Common myeloid progenitor, CD34-positive (primary cell): ENCODE measurements around the gene PLPP7.

Source experiments
- CTCF ChIA-PET: fragments of 350-600 bp; sonication (Branson Sonifier 250); formaldehyde crosslinking; loops from one replicate; lab custom pipeline; 2021; ENCODE audit warnings: antibody characterized with exemption; lab: Charles Lee
- POLR2A ChIA-PET: fragments of 350-600 bp; sonication (Branson Sonifier 250); formaldehyde crosslinking; loops from one replicate; lab custom pipeline; 2021; ENCODE audit warnings: antibody characterized with exemption; lab: Charles Lee
- DNase-seq, 3 donors: peaks; one replicate each; pipeline versions ENCODE4 v3.0.0 to v3.0.0-alpha.2; 2013
- H3K27ac ChIP-seq, 2 experiments: 1 replicate in 1 of 2; 2 replicates in 1 of 2; pipeline ENCODE4 v1.7.0; 2013; ENCODE audit warnings: inconsistent platforms in 2 of 2, low read length in 2 of 2, mild to moderate bottlenecking in 2 of 2, low read depth in 1 of 2, moderate library complexity in 1 of 2; ENCODE audit not compliant: severe bottlenecking in 2 of 2, insufficient read depth in 1 of 2, poor library complexity in 1 of 2
- H3K27me3 ChIP-seq, 5 experiments: replicated peaks in 2 of 5; 1 replicate in 3 of 5; 2 replicates in 2 of 5; pipeline versions ENCODE4 v1.6.1 to v1.7.0; 2013; ENCODE audit warnings: low read length in 4 of 5, mild to moderate bottlenecking in 2 of 5, moderate library complexity in 2 of 5, inconsistent platforms in 1 of 5; ENCODE audit not compliant: insufficient read depth in 5 of 5, control insufficient read depth in 4 of 5
- H3K36me3 ChIP-seq, 4 experiments: 1 replicate in 2 of 4; 2 replicates in 2 of 4; pipeline versions ENCODE4 v1.6.1 to v1.7.0; 2013; ENCODE audit warnings: low read length in 3 of 4, control low read depth in 1 of 4, mild to moderate bottlenecking in 1 of 4; ENCODE audit not compliant: control insufficient read depth in 4 of 4, insufficient read depth in 4 of 4
- H3K4me1 ChIP-seq, 4 experiments: 1 replicate in 3 of 4; 2 replicates in 1 of 4; pipeline versions ENCODE4 v1.6.1 to v1.7.1; 2013; ENCODE audit warnings: low read length in 3 of 4, mild to moderate bottlenecking in 3 of 4, control low read depth in 1 of 4, inconsistent platforms in 1 of 4, moderate library complexity in 1 of 4; ENCODE audit not compliant: control insufficient read depth in 4 of 4, insufficient read depth in 4 of 4; ENCODE audit errors: control extremely low read depth in 1 of 4
- H3K4me3 ChIP-seq, 7 experiments: 1 replicate in 4 of 7; 2 replicates in 3 of 7; pipeline versions ENCODE4 v1.5.1 to v1.7.0; 2013; ENCODE audit warnings: mild to moderate bottlenecking in 7 of 7, low read length in 6 of 7, moderate library complexity in 6 of 7, inconsistent platforms in 2 of 7, low read depth in 2 of 7, control low read depth in 1 of 7; ENCODE audit not compliant: insufficient read depth in 4 of 7, control insufficient read depth in 1 of 7; ENCODE audit errors: extremely low read depth in 1 of 7
- H3K9me3 ChIP-seq, 5 experiments: 1 replicate in 4 of 5; 2 replicates in 1 of 5; pipeline versions ENCODE4 v1.6.1 to v1.7.1; 2013; ENCODE audit warnings: low read length in 4 of 5, mild to moderate bottlenecking in 2 of 5, inconsistent platforms in 1 of 5, low read depth in 1 of 5, moderate library complexity in 1 of 5; ENCODE audit not compliant: control insufficient read depth in 4 of 5, insufficient read depth in 2 of 5; ENCODE audit errors: control extremely low read depth in 1 of 5
- WGBS: methylation state at CpG from one replicate; pipeline ENCODE4 v1.1.5; 2013; ENCODE audit not compliant: insufficient coverage; 5-methylcytosine and 5-hydroxymethylcytosine counted together

The PLPP7 gene

DNA sequence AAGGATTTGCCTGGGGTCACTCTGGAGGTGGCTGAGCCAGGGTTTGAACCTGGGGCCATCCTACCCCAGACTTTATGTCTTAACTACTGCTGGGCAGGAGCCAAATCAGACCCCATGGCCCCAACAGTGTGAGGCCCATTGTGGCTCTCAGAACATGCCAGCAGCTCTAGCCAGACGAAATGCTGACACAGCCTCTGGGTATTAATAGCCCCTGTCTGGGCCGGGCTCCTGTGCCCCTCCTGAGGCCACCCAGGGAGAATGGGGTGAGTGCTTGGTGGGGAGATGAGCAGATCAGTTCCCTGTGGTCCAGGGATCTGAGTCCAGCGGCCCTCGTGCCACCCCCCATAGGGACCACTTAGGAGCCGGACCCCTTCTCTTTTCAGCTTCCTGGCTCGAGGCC is 2.2 kb upstream of the PLPP7 start:
- Histone ChIP-seq H3K4me1 (peaks cover 0 to 25% (median 14%) of the 10 kb centered on the region in 4 experiments), H3K4me3 (no peak overlapping the region), H3K36me3 (no peaks in the 10 kb centered on the region), H3K27me3 (peaks cover 0 to 8% (median under 1%) of the 10 kb centered on the region in 5 experiments), H3K27ac (no peak overlapping the region), H3K9me3 (no peaks in the 10 kb centered on the region)
- 100% methylated on average over 5 of the region's 6 CpGs for WGBS
- CTCF ChIA-PET = interaction anchor here (0.7 to 1.0 kb wide), 2 partner anchors 13 to 49 kb away, joined by 3 read pairs; no protein-coding TSS in a partner anchor
- POLR2A ChIA-PET = no interaction called here
- DNase-seq = no peak

DNA sequence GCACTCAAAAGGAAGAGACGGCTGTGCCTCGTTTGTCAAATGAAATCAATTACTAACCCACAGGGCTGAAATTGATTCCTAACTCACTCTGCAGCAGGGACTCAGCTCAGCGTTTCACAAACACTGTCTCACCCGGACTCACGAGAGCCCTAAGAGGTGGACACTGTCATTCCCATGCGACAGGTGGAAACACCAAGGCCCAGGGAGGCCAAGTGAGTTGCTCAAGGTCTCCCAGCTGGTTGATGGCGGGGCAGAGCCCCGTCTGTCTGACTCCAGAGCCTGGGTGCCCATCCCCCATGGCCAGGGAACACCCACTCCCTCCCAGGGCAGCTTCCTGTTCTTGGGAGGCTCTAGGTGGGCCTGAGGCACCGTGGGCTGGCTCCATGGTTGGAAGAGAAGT is 1.3 kb upstream of the PLPP7 start:
- Histone ChIP-seq H3K4me1 (peaks cover 0 to 17% (median 7%) of the 10 kb centered on the region in 4 experiments), H3K36me3 (no peaks in the 10 kb centered on the region), H3K27me3 (peaks cover 0 to 3% (median 0%) of the 10 kb centered on the region in 5 experiments), H3K4me3 (no peak overlapping the region), H3K27ac (no peak overlapping the region), H3K9me3 (no peaks in the 10 kb centered on the region)
- CTCF ChIA-PET = interaction anchor here (1.0 to 1.6 kb wide), 3 partner anchors 48 to 463 kb away, joined by 3 to 4 read pairs (median 3); no protein-coding TSS in a partner anchor
- no peak for DNase-seq
- POLR2A ChIA-PET = interaction anchor here (1.1 kb wide), 1 partner anchor 8 kb away, joined by 4 read pairs; no protein-coding TSS in a partner anchor
- WGBS = 83% methylated on average over 8 of the region's 9 CpGs

DNA sequence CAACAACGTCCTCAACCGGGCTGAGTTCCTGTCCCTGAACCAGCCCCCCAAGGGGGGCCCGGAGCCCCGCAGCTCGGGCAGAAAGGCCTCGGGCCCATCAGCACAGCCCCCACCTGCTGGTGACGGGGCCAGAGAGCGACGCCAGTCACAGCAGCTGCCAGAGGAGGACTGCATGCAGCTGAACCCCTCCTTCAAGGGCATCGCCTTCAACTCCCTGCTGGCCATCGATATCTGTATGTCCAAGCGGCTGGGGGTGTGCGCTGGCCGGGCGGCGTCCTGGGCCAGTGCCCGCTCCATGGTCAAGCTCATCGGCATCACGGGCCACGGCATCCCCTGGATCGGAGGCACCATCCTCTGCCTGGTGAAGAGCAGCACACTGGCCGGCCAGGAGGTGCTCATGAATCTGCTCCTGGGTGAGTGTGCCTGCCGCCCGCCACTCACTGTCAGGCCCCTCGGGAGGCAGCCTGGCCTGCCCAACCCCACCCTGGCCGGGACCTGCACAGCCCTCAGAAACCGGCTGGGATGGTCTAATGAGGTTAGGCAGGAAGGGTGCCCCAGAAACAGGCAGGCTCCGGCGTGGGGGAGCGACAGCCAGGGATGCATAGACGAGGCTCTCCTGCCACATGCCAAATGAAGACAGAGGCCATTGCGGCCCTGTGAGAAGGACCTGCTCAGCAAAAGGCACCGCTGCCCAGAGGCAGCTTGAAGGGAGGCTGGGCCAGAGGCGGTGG is 678 bp downstream of the PLPP7 start:
- no peak for DNase-seq
- WGBS = 81% methylated on average over 32 of the region's 34 CpGs
- H3K4me1 ChIP-seq = peaks cover 0 to 17% (median 7%) of the 10 kb centered on the region in 4 experiments
- H3K9me3 ChIP-seq = no peaks in the 10 kb centered on the region
- no peaks in the 10 kb centered on the region for H3K36me3 ChIP-seq
- peak overlapping the region in 3 of 7 experiments; percentile 24 to 64 (median 36) for H3K4me3 ChIP-seq
- H3K27ac ChIP-seq = no peak overlapping the region
- POLR2A ChIA-PET = interaction anchor here (0.6 kb wide), 1 partner anchor 850 kb away, joined by 3 read pairs; no protein-coding TSS in a partner anchor
- H3K27me3 ChIP-seq = no peaks in the 10 kb centered on the region
- CTCF ChIA-PET = interaction anchor here (1.1 kb wide), 1 partner anchor 9 kb away, joined by 3 read pairs; no protein-coding TSS in a partner anchor

DNA sequence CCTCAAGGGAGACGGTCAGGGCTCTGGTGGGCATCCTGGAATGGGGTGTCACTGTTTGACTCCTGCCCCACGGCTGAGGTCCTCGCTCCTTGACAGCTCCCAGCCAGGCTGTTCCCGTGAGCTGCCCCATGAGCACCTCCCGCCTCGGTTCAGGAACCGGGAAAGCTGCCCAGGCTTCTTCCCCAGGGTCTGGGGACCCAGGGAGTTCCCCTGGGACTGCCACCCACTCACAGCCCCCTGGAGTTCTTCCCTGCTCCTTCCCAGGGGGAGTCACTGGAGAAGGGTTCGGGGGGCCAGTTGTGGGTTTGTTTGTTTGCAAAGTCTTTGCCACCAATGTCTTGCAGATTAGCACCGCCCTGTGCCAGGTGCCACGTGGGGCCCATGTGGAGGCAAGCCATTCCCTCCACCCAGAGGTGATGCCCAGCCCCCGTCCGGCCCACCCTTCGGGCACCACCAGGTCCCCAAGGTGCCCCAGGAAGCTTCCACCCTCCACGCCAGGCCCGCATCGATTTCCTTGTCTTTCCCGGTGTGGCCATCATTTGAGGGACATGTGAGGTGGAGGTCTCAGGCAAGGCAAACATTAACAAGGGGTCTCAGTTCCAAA is 1.3 kb downstream of the PLPP7 start:
- H3K4me3 ChIP-seq = peak overlapping the region in 1 of 7 experiments; percentile 64
- DNase-seq = no peak

DNA sequence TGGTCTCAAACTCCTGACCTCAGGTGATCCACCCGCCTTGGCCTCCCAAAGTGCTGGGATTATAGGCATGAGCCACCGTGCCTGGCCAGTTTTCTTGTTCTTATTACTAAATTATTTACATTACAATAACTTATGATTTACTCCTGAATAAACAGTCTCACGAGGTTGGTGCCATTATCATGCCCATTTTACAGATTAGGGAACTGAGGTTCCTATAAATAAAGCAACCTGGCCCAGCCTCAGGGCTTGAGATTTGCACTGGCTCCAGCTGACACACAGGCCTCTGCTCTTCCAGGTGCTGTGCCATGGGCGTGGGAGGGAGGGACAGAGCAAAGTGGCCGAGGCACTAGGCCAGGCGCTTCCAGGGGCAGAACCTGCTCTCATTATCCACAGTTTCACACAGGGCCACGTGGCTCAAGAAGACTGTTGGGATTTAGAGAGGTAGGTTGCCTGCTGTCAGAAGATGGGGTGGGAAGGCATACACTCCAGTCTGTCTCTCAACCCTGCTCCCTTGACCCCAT is 2.3 kb downstream of the PLPP7 start:
- H3K9me3 ChIP-seq = no peaks in the 10 kb centered on the region
- POLR2A ChIA-PET = no interaction called here
- no peaks in the 10 kb centered on the region for H3K36me3 ChIP-seq
- 93% methylated on average over 5 of the region's 7 CpGs for WGBS
- no peak overlapping the region for H3K27ac ChIP-seq
- no peak for DNase-seq
- CTCF ChIA-PET = interaction anchor here (1.5 to 1.8 kb wide), 2 partner anchors 12 to 58 kb away, joined by 3 to 5 read pairs; no protein-coding TSS in a partner anchor
- H3K27me3 ChIP-seq = no peaks in the 10 kb centered on the region
- H3K4me3 ChIP-seq = no peak overlapping the region
- peaks cover 0 to 17% (median 7%) of the 10 kb centered on the region in 4 experiments for H3K4me1 ChIP-seq

More for the DNA sequence above, 1.3 kb downstream of the PLPP7 start:
- Histone ChIP-seq H3K9me3 (no peaks in the 10 kb centered on the region), H3K36me3 (no peaks in the 10 kb centered on the region), H3K27me3 (no peaks in the 10 kb centered on the region), H3K27ac (no peak overlapping the region), H3K4me1 (peaks cover 0 to 17% (median 7%) of the 10 kb centered on the region in 4 experiments)
- 94% methylated on average over 15 of the region's 17 CpGs for WGBS
- ChIA-PET POLR2A (no interaction called here), CTCF (interaction anchor here (0.5 kb wide), 1 partner anchor 112 kb away, joined by 3 read pairs; no protein-coding TSS in a partner anchor)

DNA sequence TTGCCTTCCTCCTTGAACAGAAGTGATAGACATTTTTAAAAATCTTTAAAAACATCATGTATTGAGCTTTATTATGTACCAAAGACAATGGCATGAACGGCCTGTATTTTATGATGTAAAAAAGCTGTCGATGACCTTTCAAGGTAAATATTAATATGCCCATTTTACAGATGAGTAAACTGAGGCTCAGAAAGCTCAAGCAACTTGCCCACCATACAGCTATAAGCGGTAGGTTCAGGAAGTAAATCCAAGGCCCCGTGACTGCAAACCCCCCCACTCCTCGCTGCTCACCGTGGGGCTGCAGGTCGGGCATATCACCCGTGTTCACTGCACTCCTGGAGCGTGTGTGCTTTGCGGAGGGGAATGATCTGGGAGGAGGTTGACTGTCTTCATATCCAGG is 3.4 kb downstream of the PLPP7 start:
- no peaks in the 10 kb centered on the region for H3K27me3 ChIP-seq
- peaks cover 0 to 17% (median 7%) of the 10 kb centered on the region in 4 experiments for H3K4me1 ChIP-seq
- ChIA-PET CTCF (interaction anchor here (0.7 to 1.8 kb wide), 8 partner anchors 9 to 133 kb away, joined by 3 to 7 read pairs (median 4); no protein-coding TSS in a partner anchor), POLR2A (interaction anchor here (0.5 to 1.1 kb wide), 2 partner anchors 38 to 107 kb away, joined by 3 read pairs; no protein-coding TSS in a partner anchor)
- no peaks in the 10 kb centered on the region for H3K9me3 ChIP-seq
- no peak overlapping the region for H3K4me3 ChIP-seq
- WGBS = 98% methylated on average over 6 of the region's 10 CpGs
- no peaks in the 10 kb centered on the region for H3K36me3 ChIP-seq
- no peak for DNase-seq
- no peak overlapping the region for H3K27ac ChIP-seq
